HCT116 (cell line): ENCODE results near the gene SETD6.

Experiments used
- CEBPB ChIP-seq: IDR thresholded peaks from 2 replicates; pipeline ENCODE4 v1.6.1; 2012; ENCODE audit warnings: low read depth
- CTCF ChIP-seq, 3 experiments: fragments of 200-600 bp in 1 of 3; sonication (generic) in 1 of 3; IDR thresholded peaks in 2 of 3; conservative IDR thresholded peaks in 1 of 3; 2 replicates each; pipeline ENCODE4 v1.5.1; 2012 to 2017; ENCODE audit warnings: low read depth in 2 of 3, low read length in 2 of 3, antibody characterized with exemption in 1 of 3, borderline replicate concordance in 1 of 3, control low read depth in 1 of 3, mild to moderate bottlenecking in 1 of 3, mixed read lengths in 1 of 3, mixed run types in 1 of 3, moderate library complexity in 1 of 3; ENCODE audit not compliant: insufficient read depth in 1 of 3
- EGR1 ChIP-seq: IDR thresholded peaks from 2 replicates; pipeline ENCODE4 v1.6.1; 2012; ENCODE audit warnings: low read depth
- EZH2 ChIP-seq: fragments of 200-600 bp; sonication (generic); IDR thresholded peaks from 2 replicates; pipeline ENCODE4 v1.6.1; 2017; ENCODE audit warnings: antibody characterized with exemption, mixed run types
- EZH2phosphoT487 ChIP-seq: fragments of 200-600 bp; IDR thresholded peaks from 2 replicates; pipeline ENCODE4 v1.6.1; 2018; ENCODE audit warnings: antibody characterized with exemption, borderline replicate concordance
- POLR2A ChIP-seq: IDR thresholded peaks from 2 replicates; pipeline ENCODE4 v1.7.0; 2011; ENCODE audit warnings: borderline replicate concordance; ENCODE audit not compliant: insufficient read depth, insufficient read length; ENCODE audit errors: extremely low read depth
- POLR2AphosphoS5 ChIP-seq: IDR thresholded peaks from 2 replicates; pipeline ENCODE4 v1.6.1; 2011; ENCODE audit warnings: mild to moderate bottlenecking, low read depth, low read length, moderate library complexity
- ZFX ChIP-seq: fragments of 450-650 bp; IDR thresholded peaks from 2 replicates; pipeline ENCODE4 v1.6.1; 2017
- ZNF274 ChIP-seq: fragments of 200-500 bp; sonication (Bioruptor generic); IDR thresholded peaks from 2 replicates; pipeline ENCODE4 v1.6.1; 2014; ENCODE audit warnings: mild to moderate bottlenecking, low read depth, low read length, inconsistent platforms

- TF ChIP-seq EZH2 (no peak), ZFX (no peak), EZH2phosphoT487 (no peak), POLR2AphosphoS5 (no peak), POLR2A (no peak), CTCF (IDR thresholded peaks at IDR 0.05 in 2 of 3, conservative IDR thresholded peaks at IDR 0.05 in 1 of 3; ENCODE audit: borderline replicate concordance in 1 of 3, insufficient read depth in 1 of 3, low read depth in 2 of 3, low read length in 2 of 3) (no peak), ZNF274 (no peak), EGR1 (no peak), CEBPB (no peak)
Measured at GRCh38 chr16:58465817-58466216, 49.5 kb upstream of the SETD6 start.
